ENCODE data around the gene NHLRC4.

Gene NHLRC4, protein sequence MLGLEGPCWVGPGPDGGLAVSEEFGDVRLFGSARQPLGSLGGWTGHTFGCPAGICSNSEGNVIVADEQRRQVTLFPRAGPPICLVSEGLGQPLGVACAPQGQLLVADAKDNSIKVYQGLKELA

DNA sequence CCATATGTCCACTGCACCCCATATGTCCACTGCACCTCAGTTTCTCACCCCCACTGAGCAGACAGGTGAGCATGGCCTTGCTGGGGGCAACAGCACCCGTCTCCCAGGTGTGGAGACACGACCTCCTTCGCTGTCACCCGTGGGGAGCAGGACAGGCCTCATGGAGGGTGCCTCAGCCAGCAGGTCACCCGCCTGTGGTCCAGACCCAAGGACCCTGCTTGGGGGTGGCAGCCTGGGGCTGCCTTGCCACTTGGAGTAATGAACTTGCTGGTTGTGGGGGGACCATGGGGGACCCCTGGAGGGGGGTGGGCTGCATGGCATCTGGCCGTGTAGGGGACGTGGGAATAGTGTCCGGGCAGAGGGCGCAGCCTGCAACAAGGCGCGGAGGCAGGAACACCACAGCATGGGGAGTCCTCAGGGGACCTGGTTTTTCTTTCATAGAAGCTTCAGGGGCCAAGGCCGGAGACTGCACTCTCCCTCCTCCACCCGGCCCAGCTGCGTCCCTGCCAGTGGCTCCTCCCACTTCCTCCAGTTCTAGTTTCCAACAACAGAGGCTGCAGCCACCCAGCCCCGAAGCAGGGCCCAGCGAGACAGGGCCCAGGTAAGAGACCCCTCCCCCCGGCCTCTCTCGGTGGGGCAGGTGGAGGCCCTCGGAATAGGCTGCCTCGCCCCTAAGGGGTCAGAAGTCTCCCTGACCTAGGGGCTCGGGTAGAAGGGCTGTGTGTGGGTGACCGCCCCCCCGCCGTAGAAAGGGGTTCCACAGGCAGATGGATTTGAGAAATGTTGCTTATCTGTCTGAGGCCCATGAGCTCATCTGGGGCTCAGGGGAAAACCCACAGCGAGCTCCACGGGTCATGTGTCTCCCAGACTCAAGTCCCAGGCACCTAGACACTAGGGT lies at the start of gene NHLRC4:
NHLRC4 (plus strand) TSS at position 531 of the 898 bp plus-strand sequence. CDS start 1,043 bp downstream, outside the sequence.
- peak in 2 of 4 experiments; percentile 15 to 42 for DNase-seq

DNA sequence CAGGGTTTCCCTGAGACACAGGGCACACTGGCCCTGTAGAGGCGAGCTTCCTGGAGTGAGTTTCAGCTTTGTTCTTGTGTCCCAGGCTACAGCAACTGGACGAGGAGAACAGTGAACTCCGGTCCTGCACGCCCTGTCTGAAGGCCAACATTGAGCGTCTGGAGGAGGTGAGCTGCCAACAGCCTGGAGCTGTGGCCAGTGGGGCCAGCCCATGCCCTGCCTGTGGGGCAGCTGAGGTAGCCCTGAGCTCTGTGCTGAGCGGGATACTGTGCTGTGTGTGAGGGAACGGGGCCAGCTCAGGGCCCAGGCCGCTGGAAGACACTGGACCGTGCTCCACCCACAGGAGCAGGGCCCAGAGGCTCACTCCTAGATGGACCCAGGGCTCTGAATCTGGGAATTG lies 47.9 kb upstream of the NHLRC4 start:
- no peak for DNase-seq

DNA sequence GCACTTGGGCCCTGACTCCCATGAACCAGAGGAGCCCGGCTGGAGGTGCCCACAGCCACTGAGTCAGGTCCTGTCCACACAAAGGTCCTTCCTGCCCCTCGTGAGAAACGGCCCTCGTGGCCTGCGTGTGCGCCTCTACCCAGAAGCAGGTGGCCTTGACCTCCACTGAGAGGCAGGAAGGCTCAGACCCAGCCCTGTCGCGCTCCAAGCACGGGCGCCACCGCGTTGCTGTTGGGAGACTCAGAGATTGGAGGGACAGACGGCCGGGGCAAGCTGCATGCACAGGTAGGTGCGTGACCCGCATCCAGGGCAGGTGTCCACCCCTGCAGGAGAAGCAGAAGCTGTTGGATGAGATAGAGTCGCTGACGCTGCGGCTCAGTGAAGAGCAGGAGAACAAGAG lies 47.4 kb upstream of the NHLRC4 start:
- no peak for DNase-seq

DNA sequence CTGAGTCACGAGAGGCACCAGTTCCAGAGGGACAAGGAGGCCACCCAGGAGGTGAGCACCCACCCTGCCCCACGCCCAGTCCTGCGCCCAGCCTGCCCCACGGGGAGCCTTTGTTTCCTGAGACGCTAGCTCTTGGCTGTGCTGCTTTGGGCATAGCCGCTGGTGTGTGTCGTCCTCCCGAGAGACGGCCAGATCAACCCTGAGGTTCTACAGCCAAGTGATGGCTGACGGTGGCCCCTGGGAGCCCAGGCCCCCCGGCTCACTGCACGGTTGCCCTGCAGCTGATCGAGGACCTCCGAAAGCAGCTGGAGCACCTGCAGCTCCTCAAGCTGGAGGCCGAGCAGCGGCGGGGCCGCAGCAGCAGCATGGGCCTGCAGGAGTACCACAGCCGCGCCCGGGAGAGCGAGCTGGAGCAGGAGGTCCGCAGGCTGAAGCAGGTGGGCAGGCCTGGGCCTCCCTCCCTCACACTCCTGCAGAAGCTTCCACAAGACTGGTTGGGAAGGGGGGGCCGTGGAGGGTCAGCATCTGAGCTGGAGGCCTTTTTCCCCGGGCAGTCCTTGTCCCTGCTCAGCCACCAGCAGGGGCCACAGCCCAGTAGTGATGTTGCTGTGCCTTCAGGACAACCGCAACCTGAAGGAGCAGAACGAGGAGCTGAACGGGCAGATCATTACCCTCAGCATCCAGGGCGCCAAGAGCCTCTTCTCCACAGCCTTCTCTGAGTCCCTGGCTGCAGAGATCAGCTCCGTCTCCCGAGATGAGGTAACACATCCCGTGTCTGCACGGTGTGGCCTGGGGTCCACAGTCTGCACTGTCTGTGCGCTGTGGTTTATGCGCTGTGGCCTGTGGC lies 46.7 kb upstream of the NHLRC4 start:
- no peak for DNase-seq

DNA sequence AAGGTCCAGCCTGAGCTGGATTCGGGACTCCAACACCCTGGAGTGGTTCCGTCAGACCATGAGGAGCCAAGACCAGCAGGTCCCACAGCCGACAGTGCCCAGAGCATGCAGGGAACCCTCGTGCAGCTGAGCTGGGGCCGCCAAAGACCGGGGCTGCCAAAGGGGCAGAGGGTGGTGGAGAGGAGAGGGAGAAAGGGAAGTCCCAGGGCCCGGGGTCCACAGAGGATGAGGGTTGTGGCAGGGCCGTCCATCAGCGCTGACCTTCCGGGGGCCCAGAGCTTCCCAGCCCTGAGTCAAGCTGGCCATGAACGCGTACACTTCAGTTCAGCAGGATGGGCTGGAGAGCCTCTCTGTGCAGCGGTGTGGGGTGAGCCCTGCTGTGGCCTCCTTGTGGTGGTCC lies 46.0 kb upstream of the NHLRC4 start:
- DNase-seq: no peak

DNA sequence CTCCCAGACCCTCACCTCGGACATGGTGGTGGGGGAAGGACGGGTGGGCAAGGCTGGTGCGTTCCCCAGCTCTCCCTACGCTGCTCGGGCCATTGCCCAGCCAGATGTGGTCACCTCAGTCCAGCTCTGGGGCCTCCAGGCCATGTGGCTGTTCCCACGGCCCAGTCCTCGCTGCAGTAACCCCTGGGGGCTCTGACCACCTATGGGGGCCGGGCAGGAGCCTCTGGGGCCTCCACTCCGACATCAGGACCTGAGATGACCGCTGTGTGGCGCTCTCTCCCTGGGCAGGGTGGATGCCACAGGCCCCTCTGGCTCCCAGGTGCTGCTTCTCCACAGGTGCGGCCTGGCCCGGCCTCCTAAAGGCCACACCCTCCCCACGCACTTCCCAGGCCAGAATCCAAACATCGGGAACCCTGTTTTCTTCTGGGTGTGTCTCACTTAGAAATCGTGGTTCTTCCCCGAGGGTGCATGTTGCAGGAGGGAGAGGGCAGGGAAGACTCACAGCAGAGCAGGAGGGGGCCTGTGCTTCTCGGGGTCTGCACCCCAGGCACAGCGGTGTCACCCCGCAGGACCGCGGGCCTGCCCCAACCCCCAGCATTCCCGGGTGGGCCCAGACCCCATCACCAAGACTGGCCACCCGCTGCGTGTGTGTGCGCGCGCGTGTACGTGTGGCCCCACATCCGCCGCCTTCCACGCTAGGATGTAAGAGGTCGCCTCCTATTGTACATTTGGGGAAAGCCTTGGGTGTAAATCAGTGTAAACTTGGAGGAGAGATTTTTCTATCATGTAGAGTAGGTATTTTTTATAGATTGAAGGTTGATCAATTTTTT lies 45.2 kb upstream of the NHLRC4 start:
- no peak for DNase-seq

DNA sequence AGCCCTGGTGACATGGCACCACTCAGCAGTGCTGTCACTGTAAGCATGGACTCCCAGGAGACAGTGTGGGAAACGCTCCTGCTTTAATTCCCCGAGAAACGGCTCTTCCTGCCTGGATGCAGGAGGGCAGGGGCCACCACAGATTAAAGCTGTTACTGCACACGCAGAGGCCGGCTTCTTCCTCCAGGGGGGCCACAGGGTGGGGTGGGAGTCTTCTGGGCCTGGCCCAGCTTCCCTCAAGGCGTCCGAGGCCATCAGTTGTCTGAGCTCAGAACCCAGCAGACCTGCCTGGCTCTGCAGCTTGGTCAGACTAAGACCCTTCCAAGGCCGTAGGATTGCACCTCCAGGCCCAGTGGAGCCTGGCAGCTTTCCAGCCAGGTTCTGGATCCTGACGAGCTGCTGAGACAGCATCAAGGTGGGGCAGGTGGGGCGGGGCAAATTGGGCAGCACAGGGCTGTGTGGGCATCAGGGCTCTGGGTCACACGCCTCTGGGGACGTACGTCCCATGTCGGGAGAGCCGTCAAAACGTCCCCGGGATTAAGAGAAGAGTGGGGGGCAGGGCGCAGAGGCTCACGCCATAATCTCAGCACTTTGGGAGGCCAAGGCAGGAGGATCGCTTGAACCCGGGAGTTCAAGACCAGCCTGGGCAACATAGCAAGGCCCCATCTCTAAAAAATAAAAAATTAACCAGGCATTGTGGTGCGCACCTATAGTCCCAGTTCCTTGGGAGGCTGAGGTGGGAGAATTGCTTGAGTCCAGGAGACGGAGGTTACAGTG lies 44.3 kb upstream of the NHLRC4 start:
- no peak for DNase-seq

DNA sequence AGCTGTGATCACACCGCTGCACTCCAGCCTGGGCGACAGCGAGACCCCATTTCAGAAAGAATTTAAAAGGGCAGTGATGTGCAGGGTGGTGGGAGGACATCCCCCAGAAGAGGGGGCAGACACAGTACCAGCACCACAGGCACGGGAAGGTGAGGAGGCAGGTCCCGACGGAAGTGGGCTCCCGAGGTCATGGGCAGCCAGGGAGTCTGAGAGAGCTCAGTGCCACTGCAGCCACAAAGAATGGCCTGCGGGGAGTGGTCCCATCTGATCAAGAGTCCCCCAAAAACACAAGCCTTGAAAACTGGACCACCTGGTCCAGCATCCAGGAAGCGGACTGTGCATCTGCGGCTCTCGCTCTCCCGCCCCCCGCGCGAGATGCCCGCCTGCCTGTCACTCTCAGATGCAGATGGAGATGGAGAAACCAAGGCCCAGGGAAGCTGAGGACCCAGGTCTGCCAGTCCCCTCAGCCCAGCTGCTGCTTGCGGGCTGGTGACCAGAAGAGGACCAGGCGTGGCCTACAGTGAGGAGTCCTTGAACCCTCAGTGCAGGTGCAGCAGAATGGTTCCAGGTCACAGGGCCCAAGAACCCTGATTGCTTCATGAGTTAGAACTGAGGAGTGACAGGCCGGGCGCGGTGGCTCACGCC lies 43.6 kb upstream of the NHLRC4 start:
- DNase-seq: no peak

DNA sequence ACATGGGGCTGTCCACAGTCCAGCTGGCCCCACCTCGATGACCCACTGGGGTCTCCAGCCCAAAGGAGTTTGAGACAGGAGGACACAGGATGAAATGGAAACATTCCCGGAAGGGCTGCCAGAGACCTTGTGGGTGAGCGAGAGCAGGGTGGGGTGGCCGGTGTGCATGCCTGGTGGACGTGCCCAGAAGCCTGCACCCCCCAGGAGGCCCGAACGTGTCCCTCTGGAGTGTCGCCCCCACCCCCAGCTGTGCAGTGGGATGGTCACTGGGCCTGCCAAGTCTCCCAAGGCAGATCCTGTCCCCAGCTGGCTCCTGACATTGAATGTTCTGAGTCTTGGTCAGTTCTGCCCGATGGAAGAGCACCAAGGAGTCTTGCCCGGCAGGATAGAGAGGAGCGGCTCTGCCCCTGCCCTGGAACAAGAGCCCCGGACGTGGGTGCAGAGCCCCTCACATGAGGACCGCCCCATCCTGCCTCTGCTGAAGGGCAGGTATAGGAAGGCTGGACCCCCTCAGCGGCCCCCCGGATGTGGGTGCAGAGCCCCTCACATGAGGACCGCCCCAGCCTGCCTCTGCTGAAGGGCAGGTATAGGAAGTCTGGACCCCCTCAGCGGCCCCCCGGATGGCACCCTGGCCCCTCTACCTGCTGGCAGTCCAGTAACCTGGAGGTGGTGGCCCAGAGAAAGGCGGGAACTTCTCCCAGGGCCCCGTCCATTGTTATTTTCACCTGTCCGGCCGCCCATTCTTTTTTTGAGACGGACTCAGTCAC lies 42.3 kb upstream of the NHLRC4 start:
- no peak for DNase-seq

DNA sequence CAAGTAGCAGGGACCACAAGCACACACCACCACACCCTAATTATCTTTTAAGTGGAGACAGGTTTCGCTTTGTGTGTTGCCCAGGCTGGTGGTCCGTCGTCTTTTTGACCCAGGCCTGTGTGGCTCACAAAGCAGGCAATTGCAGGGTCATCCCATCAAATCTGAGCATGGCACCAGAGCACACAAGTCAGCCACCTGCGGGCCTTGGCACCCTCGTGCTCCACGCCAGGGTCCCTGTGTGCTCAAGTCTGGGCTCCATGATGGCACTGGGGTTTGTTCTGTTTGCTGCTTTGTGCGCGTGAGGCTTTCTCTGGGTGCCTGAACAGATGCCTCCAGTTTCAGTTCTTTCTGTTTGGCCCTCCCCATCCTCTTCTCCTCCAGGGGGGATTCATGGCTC lies 41.7 kb upstream of the NHLRC4 start:
- no peak for DNase-seq

DNA sequence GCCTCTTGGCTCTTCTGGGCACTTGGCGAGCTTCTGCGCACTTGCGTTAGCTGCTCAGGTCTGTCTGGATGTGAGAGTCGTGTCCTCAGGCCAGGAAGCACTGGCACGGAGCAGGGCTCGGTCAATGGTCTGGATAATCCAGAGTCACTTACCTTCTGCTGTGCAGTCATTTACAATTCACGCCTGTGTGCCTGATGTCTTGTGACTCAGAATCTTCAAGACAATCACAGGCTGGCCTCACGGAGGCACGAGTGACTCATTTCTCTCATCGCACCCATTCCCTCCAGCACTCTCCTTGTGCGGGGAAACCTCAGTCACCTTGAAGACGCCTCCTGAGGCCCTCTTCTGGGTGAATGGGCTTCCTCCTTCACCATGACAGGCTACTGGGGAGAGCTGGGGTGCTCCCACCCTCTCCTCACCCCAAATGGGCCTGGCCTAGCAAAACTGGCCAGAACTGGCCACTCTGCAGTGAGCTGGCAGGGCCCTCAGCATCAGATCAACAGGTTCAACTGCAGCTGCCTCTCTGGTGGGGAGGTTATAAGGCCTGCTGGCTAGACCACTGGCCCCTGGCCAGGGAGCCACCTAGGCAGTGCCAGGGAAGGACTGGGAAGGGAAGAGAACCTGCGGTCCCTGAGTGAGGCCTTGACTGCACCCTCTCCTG lies 41.2 kb upstream of the NHLRC4 start:
- DNase-seq: peak in 3 of 4 experiments; percentile 29 to 33 (median 29)

DNA sequence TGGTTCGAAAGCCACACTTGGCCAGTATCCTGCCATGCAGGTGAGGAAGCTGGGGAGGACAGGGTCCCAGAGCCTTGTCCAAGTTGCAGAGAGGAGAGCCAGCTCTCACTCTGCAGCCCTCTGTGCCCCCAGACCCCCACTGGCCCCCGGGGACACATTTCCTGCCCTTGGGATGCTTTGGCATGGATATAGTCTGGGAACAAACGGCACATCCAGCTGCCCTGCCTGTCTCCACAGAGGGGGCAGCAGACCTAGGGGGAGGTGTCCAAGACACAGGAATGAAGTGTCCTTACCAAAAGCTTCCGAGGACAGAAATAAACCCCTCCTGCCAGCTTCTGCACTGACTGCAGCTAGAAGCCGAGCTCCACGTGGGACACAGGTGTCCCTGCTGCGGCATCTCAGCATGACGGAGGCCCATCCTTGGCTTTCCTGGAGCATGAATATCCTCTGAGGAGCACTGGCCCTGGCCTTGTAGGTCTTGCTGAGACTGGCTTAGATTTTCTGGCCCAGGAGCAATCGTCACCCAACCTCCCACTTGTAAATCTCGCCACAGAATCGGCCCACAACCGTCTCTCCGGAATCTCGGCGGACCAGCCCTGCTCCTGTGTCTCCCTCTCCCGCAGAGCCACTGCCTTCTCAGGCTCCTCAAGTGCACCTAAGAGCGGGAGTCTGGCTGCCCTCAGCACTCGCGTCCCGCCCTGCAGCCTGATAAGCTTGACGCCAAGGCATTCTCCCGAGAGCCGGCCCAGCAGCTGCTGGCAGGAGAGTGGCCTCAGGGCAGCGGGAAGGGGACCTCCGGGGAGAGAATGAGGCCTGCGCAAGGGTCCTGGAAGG lies 40.4 kb upstream of the NHLRC4 start:
- DNase-seq: peak in 1 of 4 experiments; percentile 33

DNA sequence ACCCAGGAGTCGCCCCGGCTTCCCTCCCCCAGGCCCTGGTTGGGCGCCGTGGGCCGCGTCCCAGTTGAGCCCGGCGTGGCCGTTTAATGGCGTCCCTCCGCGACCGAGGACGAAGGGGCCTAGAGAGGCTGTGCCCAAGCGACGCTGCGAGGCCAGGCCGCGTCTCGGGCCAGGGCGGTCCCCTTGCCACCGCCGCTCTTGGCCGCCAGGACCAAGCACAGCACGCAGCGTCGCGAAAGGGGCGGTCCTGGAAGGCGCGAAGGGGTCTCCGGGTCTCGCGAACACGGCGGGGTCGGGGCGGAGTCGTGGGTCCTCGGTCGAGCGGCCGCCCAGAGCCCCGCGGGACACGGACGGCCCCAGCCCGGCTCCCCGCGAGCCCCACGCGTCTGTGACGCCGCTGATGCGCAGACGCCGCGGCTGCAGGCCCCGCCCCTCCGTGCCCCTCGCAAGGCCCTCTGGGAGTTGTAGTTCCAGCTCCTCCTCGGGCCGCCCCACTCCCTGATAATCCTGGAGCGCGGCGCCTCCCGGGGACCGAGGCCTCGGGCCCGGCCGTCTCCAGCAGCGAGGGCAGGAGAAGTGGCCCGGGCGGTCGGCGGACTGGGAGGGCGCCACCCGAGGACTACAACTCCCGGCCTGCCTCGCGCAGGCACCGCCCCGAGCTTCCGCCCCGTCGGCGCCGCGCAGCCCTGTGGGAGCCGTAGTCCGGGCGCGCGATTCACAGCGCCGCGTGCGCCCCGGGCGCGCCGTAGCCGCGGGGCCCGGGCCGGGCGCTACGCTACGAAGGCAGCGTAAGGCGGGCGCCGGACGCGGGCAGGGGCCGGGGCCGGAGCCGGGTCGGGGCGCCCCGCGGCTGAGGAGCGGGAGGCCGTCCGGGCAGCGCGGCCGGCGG lies 39.5 kb upstream of the NHLRC4 start, which contains the start of gene CAPN15:
CAPN15 (plus strand) TSS at position 698 of the 889 bp plus-strand sequence. CDS start 19,127 bp downstream, outside the sequence.
- peak; percentile 47 to 88 (median 76) for DNase-seq

DNA sequence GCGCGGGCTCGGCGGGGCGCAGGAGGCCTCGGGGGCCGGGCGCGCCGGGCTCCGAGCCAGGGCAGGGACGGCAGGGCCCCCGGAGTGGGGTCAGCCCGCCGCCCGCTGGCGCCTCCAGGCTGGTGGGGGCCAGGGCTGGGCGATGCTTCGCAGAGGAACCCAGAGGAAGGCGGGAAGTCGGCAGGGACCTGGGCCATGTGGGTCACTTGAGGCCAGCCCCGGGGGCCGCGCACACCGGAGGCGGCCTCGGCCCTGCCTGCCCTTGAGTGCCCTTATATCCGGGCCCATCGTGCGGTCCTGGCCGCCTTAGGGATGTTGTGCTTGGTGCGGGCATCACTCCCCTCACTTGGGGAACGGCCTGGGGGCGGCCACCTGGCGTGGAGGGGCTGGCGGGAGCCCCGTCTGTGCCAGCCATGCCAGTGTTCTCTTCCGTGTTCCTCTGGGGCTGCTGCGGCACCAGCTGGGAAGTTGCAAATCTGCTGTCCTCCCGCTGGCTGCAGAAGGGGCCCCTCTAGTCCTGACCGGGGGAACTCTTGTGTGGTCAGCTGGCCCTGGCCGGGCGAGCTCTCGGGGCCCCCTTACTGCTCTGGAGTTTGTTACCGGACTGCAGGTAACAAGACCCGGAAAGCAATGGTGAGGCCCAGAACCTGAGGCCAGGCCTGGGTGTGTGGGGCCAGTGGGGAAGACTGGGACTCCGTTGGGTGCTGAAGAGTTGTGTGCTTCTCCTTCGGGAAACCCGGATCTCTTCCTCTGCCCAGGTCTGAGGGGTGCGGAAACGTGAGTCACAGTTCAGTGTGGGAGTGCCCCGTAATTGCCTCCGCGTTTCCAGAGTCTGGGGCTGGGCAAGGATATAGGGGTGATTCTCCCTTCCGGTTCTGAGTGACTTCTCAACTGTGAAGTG lies 38.4 kb upstream of the NHLRC4 start:
- peak in 1 of 4 experiments; percentile 18 for DNase-seq

DNA sequence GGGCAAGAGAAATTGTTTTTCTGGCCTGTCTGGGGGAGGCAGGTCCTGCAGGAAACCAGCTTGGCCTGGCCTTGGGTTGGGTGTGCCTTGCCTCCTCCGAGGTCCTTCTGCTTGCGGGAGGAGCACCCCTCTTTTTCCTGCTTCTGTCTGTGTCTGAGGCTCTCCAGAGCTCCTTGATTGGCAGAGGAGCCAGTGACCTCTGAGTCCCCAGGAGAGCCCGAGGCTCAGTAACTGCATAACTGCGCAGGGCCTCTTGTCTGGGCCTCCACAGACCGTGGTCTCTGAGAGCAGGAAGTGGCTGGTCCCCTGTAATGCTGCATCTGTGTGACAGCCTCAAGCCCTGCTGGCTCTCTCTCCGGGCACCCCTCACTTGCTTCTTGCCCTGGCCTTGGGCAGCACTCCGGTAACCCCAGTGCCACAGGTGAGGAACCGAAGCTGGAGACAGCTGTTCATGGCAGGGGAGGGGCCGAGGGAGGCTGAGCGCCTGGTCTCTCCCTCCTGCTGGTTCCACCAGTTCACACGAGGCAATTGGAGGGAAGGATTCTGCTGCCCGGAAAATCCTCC lies 37.7 kb upstream of the NHLRC4 start:
- no peak for DNase-seq

Data from activated naive CD4-positive, alpha-beta T cell (primary cell).